ENCODE data around the gene ZC3H12D.

Gene ZC3H12D

GRCh38 chr6:149484733-149485700 is at the start of gene ZC3H12D:
TSS of gene ZC3H12D (minus strand) at chr6:149485014. CDS start at chr6:149474543, 10,471 bp downstream.
- DNase-seq = peak; percentile 93

- DNase-seq = no peak
These were observed 44.8 kb upstream of the ZC3H12D start for GRCh38 chr6:149529650-149530049.

DNA sequence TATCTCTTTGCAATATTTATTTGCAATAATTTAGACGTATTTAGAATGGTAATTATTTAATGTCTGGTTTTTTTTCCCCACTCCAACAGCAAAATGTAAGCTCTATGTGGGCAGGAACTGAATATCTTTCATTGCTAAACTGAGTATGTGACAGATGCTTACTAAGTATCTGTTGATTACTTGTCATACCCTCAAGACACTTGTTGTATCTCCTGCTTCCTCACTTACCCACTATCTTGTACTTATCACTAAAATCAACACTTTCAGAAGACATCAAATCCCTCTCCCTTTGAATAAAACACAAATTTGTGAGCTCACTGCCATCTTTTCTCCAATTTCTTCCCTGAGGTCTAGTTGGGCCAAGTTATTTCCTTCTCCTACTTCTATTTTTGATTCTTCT is 30.7 kb upstream of the ZC3H12D start:
- no peak for DNase-seq

GRCh38 chr6:149513915-149514314 is 29.1 kb upstream of the ZC3H12D start:
- DNase-seq = no peak

DNA sequence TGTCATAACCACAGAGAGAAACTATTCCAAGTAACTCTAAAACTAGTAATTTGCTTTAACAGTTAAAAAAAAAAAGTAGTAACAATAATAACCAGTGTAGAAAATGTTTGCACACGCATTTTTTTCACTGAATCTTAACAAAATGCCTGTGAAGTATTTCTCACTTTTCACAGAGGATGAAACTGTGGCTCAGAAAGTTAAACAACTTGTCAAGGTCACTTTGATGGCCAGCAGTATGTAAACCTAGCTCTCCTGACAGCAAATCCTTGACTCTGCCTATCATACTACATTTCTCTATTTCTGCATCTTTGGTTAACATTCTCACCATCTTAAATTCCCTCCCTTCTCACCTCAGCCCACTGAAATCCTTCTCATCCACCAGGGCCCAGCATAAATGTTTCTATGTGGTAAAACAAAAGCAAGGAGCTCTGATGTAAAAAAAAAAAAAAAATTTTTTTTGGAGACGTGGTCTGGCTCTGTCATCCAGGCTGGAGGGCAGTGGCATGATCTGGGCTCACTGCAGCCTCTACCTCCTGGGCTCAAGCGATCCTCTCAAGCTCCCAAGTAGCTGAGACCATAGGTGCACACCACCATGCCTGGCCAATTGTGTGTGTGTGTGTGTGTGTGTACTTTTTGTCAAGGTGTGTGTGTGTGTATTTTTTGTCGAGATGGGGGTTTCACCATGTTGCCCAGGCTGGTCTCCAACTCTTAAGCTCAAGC is 26.1 kb upstream of the ZC3H12D start:
- no peak for DNase-seq

DNA sequence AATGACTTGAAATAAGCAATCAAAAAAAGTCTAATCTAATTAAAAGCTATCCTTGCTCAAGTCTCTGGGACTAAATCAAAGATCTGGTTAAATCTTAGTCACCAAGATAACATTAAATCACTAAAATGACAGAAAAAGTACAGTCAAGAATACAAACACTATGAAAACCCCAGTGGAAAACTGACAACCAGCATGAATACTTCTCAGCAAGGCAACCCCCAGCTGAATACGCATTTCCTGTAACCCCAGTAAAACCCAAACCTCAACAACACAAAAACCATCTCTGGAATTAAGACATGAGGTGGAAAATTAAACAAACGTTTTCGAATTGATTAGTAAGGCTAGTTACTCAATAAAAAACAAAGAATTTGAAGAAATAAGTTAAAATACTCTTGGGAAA is 23.7 kb upstream of the ZC3H12D start:
- peak; percentile 80 for DNase-seq

DNA sequence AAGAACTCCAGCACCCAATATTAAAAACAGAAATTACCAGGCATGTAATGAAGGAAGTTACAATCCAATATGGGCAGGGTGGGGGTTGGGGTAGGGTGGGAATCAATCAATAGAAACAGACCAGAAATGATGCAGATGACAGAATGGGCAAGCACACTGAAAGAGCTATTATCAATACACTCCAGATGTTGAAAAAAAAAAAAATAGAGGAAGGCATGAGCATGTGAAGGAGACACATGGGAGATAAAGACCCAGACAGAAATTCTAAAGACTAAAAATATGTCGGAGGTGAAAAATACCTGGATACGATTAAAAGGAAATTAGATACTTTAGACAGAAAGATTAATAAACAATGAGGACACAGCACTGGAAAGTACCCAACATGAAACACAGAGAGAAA is 19.1 kb upstream of the ZC3H12D start:
- DNase-seq = no peak

- no peak for DNase-seq
These were observed 18.5 kb upstream of the ZC3H12D start for GRCh38 chr6:149503276-149503675.

DNA sequence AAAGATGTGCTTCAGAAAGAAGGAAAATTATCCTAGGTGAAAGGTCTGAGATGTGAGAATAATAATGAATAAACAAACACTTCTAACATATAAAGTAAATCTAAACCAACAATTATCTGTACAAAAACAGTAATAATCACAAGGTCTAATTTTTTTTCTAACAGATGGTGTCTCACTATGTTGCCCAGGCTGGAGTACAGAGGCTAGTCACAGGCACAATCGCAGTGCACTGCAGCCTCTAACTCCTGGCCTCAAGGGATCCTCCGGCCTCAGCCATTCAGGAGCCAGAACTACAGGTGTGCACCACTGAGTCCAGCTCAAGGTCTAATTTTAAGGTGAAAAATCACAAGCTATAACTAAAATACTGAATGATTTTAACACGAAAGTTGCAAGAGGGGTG is 17.0 kb upstream of the ZC3H12D start:
- no peak for DNase-seq

- DNase-seq = no peak
These were observed 16.4 kb upstream of the ZC3H12D start for GRCh38 chr6:149501201-149501600.

DNA sequence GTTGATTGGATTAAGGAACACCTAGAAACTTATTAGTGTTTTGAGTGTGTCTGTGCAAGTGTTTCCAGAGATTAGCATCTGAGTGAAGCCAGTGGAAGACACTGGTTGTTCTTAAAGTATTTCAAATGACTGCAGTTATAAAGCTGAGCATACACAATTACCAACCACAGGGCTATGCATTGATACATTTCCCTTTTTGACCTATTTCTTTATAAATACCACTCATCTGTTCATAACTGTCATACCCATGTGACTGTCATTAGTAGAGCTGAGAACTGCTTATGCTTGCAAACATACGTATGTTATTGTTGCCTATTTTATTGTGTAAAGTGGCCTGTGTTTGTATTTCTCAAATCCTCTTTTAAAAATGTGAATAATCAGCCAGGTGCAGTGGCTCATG is 15.3 kb upstream of the ZC3H12D start:
- DNase-seq = peak; percentile 25

- no peak for DNase-seq
These were observed 14.3 kb upstream of the ZC3H12D start for GRCh38 chr6:149499066-149499465.

GRCh38 chr6:149497365-149497764 is 12.6 kb upstream of the ZC3H12D start:
- DNase-seq = no peak

DNA sequence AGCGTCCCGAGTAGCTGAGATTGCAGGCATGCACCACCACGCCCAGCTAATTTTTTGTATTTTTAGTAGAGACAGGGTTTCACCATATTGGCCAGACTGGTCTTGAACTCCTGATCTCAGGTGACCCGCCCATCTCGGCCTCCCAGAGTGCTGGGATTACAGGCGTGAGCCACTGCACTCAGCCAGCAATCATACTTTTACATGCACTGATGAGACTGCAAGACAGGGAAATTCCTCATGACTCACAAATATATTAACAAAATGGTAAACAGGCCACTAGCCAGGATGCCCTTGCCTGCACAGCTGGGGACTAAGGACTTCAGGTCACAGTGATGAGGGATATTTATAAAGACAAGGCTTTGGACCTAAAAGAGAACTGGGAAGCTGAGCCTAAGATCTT is 11.8 kb upstream of the ZC3H12D start:
- DNase-seq = peak; percentile 73

DNA sequence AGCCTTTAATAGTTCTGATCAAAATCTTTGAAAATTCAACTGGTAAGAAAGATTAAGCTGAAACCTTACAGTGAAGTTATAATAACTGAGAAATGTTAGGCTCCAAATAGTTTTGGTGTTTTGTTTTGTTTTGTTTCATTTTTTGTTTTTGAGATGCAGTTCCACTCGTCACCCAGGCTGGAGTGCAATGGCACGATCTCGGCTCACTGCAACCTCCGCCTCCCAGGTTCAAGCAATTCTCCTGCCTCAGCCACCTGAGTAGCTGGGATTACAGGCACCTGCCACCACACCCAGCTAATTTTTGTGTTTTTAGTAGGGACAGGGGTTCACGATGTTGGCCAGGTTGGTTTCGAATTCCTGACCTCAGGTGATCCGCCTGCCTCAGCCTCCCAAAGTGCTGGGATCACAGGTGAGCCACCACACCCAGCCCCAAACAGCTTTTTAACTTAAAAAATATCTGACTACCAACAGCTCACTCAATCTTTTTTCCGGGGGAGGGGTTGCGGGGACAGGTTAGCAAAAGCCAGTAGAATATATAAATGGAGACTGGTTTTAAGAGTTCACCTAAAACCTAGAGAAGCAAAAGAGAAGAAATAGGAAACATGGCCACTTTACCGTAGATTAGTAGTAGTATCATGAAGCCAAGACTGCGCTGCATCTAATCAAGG is 10.7 kb upstream of the ZC3H12D start:
- peak; percentile 72 for DNase-seq

- DNase-seq = peak; percentile 96
These were observed 10.0 kb upstream of the ZC3H12D start for GRCh38 chr6:149494810-149495209.

DNA sequence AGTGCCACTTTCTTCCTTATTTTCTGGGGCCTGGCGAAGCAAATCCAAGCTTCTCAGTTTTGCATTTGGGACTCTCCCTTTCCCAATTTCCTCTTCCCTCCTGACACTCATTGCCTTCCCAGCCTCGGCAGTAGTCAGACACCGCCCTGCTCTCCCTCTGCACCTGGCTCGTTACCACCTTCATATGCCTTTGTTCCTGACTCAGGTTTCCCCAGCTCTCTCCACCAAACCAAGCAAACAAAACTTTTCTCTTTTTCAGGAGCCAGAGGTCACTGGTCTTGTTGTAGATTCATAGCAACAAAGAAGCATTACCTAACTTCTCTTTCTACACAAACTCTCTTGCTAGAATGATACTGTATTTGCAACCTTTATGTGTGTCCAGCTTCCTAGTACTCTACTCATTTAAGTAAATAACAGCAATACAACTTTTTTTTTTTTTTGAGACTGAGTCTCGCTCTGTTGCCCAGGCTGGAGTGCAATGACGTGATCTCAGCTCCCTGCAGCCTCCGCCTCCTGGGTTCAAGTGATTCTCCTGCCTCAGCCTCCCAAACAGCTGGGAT is 9.0 kb upstream of the ZC3H12D start:
- DNase-seq = no peak

DNA sequence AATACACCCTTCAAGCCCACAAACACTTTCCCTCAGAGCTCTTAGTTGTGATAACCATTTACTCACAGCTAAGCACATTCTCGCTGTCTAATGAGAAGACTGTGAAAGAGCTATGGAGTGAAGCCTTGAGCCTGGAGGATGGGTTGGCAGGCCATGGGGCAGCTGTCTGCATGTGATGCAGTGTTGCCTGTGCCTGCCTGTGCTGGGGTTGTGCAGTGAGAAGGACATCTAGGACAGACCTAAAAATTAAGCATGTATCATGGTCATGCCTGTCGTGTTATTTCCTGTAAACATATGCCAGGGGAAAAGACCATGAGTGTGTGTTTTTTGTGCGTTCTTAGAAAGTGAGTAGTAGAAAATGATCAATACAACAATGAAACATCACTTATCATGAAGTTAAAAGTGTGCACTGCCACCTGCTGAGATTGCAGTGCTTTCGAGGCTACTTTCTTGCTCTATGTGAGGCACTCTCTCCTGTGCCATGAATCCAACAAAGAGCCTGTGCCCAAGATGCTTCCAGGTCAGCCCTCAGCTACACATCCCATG is 8.1 kb upstream of the ZC3H12D start:
- DNase-seq = peak; percentile 52

DNA sequence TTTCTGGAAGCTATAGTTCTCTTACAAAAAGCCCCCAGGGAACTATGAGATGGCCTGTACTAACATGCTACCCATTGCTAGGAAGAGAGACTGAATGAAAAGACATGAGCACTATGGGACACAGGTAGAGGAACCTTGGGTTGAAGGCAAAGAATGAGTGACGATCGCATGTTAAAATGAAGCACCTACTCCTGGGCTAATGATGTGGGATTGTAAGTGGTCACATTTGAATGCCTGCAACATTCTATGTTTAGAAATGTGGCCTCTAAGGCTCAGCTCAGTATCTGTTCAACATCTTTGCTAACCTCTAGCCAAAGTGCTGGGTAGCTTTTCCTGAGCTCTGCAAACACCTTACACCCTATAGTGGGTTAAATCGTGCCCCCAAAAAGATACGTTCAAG is 5.2 kb upstream of the ZC3H12D start:
- DNase-seq = no peak

- DNase-seq = peak; percentile 64
These were observed 4.0 kb upstream of the ZC3H12D start for GRCh38 chr6:149488815-149489214.

DNA sequence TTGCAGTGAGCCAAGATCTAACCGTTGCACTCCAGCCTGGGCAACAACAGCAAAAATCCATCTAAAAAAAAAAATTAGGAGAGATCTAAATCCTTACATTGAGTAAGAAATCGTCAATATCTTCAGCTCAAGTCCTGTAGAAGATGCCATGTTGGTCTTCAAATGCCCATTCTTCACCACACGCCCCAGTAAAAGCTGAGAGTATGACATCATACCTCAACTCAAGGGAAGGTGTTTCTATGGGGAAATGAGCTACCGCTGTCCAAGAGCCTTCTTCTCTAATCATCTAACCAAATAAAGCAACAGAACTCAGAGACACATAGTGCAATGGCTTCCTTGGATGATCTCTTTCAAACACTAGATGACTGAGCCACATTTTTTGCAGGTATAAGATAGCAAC is 2.5 kb upstream of the ZC3H12D start:
- no peak for DNase-seq

GRCh38 chr6:149483849-149484655 is 762 bp downstream of the ZC3H12D start:
- no peak for DNase-seq
